Body of pancreas (tissue), 4 donors: ENCODE data around the gene ZBTB24.

Experiments used
- POLR2A ChIP-seq, 3 donors: fragments of 450-650 bp; IDR thresholded peaks; one replicate each; pipeline ENCODE4 v1.6.1; 2016; ENCODE audit warnings: antibody characterized with exemption in 3 of 3, mild to moderate bottlenecking in 2 of 3
- TF ChIP-seq, protein P1 (sequence below), 7 experiments: fragments of 450-650 bp in 4 of 7; fragments of 200-600 bp in 3 of 7; sonication (generic) in 3 of 7; IDR thresholded peaks; one replicate each; pipeline ENCODE4 v1.5.1; 2016 to 2019; ENCODE audit warnings: antibody characterized with exemption in 7 of 7

DNA sequence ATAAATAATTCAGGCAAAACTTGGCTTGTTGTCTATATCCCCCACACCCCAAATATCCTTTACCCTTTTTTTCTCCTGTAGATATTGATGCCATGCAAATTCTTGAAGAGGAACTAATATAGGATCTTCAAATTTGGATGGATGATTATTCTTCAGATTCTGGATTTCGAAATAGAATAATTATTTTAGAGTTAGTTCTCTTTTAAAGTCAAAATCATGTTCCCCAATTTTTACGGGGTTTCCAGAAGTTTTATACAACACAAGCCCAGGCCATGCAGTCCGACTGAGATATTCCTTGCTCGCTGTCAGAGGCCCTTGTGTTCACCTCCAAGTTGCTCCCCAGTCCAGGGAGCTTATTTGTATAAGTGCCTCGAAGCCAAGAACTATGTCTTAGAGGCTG, 47.0 kb downstream of the ZBTB24 start:
- TF ChIP-seq, protein P1, sequence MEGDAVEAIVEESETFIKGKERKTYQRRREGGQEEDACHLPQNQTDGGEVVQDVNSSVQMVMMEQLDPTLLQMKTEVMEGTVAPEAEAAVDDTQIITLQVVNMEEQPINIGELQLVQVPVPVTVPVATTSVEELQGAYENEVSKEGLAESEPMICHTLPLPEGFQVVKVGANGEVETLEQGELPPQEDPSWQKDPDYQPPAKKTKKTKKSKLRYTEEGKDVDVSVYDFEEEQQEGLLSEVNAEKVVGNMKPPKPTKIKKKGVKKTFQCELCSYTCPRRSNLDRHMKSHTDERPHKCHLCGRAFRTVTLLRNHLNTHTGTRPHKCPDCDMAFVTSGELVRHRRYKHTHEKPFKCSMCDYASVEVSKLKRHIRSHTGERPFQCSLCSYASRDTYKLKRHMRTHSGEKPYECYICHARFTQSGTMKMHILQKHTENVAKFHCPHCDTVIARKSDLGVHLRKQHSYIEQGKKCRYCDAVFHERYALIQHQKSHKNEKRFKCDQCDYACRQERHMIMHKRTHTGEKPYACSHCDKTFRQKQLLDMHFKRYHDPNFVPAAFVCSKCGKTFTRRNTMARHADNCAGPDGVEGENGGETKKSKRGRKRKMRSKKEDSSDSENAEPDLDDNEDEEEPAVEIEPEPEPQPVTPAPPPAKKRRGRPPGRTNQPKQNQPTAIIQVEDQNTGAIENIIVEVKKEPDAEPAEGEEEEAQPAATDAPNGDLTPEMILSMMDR (IDR thresholded peaks at IDR 0.05) = no peak
- no peak for TF ChIP-seq POLR2A (IDR thresholded peaks at IDR 0.05)
